Neuron (in vitro differentiated cells): Measurements from ENCODE around the gene PANX2.

ENCODE experiments used
- H2AFZ ChIP-seq: one replicate; pipeline ENCODE4 v1.6.1; 2013; ENCODE audit warnings: low read depth, mild to moderate bottlenecking, inconsistent platforms, low read length, moderate library complexity
- H3K27me3 ChIP-seq: one replicate; pipeline ENCODE4 v1.6.1; 2013; ENCODE audit warnings: low read length; ENCODE audit not compliant: insufficient read depth
- H3K36me3 ChIP-seq: one replicate; pipeline ENCODE4 v1.6.1; 2013; ENCODE audit warnings: low read length; ENCODE audit not compliant: insufficient read depth
- H3K4me1 ChIP-seq: one replicate; pipeline ENCODE4 v1.6.1; 2013; ENCODE audit warnings: low read length; ENCODE audit not compliant: insufficient read depth
- H3K4me3 ChIP-seq: 2 replicates; pipeline ENCODE4 v1.5.1; 2013; ENCODE audit warnings: mild to moderate bottlenecking, low read length, moderate library complexity
- H3K9me3 ChIP-seq: one replicate; pipeline ENCODE4 v1.6.1; 2013; ENCODE audit warnings: low read length

PANX2 gene

GRCh38 chr22:50217543-50218152 is 47.1 kb downstream of the PANX2 start:
- no peaks in the 10 kb centered on the region for H3K27me3 ChIP-seq
- H2AFZ ChIP-seq, result no peak overlapping the region
- H3K36me3 ChIP-seq, result peaks cover 81% of the 10 kb centered on the region
- no peaks in the 10 kb centered on the region for H3K4me1 ChIP-seq
- H3K9me3 ChIP-seq, result no peaks in the 10 kb centered on the region
- no peak overlapping the region for H3K4me3 ChIP-seq

- no peak overlapping the region for H3K4me3 ChIP-seq
- H3K36me3 ChIP-seq, result peaks cover 79% of the 10 kb centered on the region
- H3K9me3 ChIP-seq, result no peaks in the 10 kb centered on the region
- no peaks in the 10 kb centered on the region for H3K27me3 ChIP-seq
- H2AFZ ChIP-seq, result no peak overlapping the region
- no peaks in the 10 kb centered on the region for H3K4me1 ChIP-seq
Measured at GRCh38 chr22:50218153-50218995, 47.8 kb downstream of the PANX2 start.

GRCh38 chr22:50218996-50219727 is 48.6 kb downstream of the PANX2 start:
- H3K36me3 ChIP-seq, result peaks cover 78% of the 10 kb centered on the region
- H3K4me1 ChIP-seq, result no peaks in the 10 kb centered on the region
- H3K27me3 ChIP-seq, result no peaks in the 10 kb centered on the region
- H3K9me3 ChIP-seq, result no peaks in the 10 kb centered on the region
- H3K4me3 ChIP-seq, result no peak overlapping the region
- H2AFZ ChIP-seq, result no peak overlapping the region

GRCh38 chr22:50219800-50220602 is 49.5 kb downstream of the PANX2 start:
- no peak overlapping the region for H3K4me3 ChIP-seq
- H3K9me3 ChIP-seq, result no peaks in the 10 kb centered on the region
- no peak overlapping the region for H2AFZ ChIP-seq
- H3K36me3 ChIP-seq, result peaks cover 80% of the 10 kb centered on the region
- H3K27me3 ChIP-seq, result no peaks in the 10 kb centered on the region
- no peaks in the 10 kb centered on the region for H3K4me1 ChIP-seq

- Histone ChIP-seq H3K9me3 (no peaks in the 10 kb centered on the region), H3K4me1 (no peaks in the 10 kb centered on the region), H3K4me3 (no peak overlapping the region), H2AFZ (no peak overlapping the region), H3K36me3 (peaks cover 81% of the 10 kb centered on the region), H3K27me3 (no peaks in the 10 kb centered on the region)
Measured at GRCh38 chr22:50220603-50221409, 50.3 kb downstream of the PANX2 start.

- Histone ChIP-seq H3K27me3 (no peaks in the 10 kb centered on the region), H3K36me3 (peaks cover 78% of the 10 kb centered on the region), H3K4me1 (no peaks in the 10 kb centered on the region), H3K4me3 (no peak overlapping the region), H2AFZ (no peak overlapping the region), H3K9me3 (no peaks in the 10 kb centered on the region)
Measured at GRCh38 chr22:50221410-50222300, 51.1 kb downstream of the PANX2 start.

GRCh38 chr22:50222508-50222907 is 52.0 kb downstream of the PANX2 start:
- no peaks in the 10 kb centered on the region for H3K9me3 ChIP-seq
- no peak overlapping the region for H3K4me3 ChIP-seq
- H3K4me1 ChIP-seq, result no peaks in the 10 kb centered on the region
- peaks cover 75% of the 10 kb centered on the region for H3K36me3 ChIP-seq
- H3K27me3 ChIP-seq, result no peaks in the 10 kb centered on the region
- H2AFZ ChIP-seq, result no peak overlapping the region

- Histone ChIP-seq H3K9me3 (no peaks in the 10 kb centered on the region), H3K4me3 (no peak overlapping the region), H3K36me3 (peaks cover 70% of the 10 kb centered on the region), H3K4me1 (no peaks in the 10 kb centered on the region), H2AFZ (no peak overlapping the region), H3K27me3 (no peaks in the 10 kb centered on the region)
Measured at GRCh38 chr22:50224071-50224470, 53.5 kb downstream of the PANX2 start.

GRCh38 chr22:50225200-50225969 is 54.9 kb downstream of the PANX2 start:
- no peaks in the 10 kb centered on the region for H3K4me1 ChIP-seq
- H2AFZ ChIP-seq, result no peak overlapping the region
- no peak overlapping the region for H3K4me3 ChIP-seq
- no peaks in the 10 kb centered on the region for H3K27me3 ChIP-seq
- H3K36me3 ChIP-seq, result peaks cover 67% of the 10 kb centered on the region
- no peaks in the 10 kb centered on the region for H3K9me3 ChIP-seq

- Histone ChIP-seq H3K4me1 (no peaks in the 10 kb centered on the region), H3K27me3 (no peaks in the 10 kb centered on the region), H3K36me3 (peaks cover 59% of the 10 kb centered on the region), H3K9me3 (no peaks in the 10 kb centered on the region), H2AFZ (no peak overlapping the region), H3K4me3 (no peak overlapping the region)
Measured at GRCh38 chr22:50226063-50226874, 55.7 kb downstream of the PANX2 start.
